SK-N-SH (cell line): ENCODE measurements around the gene TMEM140.

Experiments used
- GABPA ChIP-seq: IDR thresholded peaks from 2 replicates; pipeline ENCODE4 v1.4.0; 2012; ENCODE audit warnings: low read depth, mild to moderate bottlenecking
- NFIC ChIP-seq: IDR thresholded peaks from 2 replicates; pipeline ENCODE4 v1.4.0; 2012; ENCODE audit warnings: borderline replicate concordance
- POLR2AphosphoS5 ChIP-seq: IDR thresholded peaks from 2 replicates; pipeline ENCODE4 v1.6.1; 2012; ENCODE audit warnings: low read depth, low read length
- RAD21 ChIP-seq: IDR thresholded peaks from 2 replicates; pipeline ENCODE4 v1.6.1; 2012; ENCODE audit warnings: mild to moderate bottlenecking, low read length
- YY1 ChIP-seq: IDR thresholded peaks from 2 replicates; pipeline ENCODE4 v1.4.0; 2012; ENCODE audit warnings: low read depth, mild to moderate bottlenecking
- TF ChIP-seq, protein P1 (sequence below): fragments of 200-600 bp; sonication (generic); IDR thresholded peaks from 2 replicates; pipeline ENCODE4 v1.6.1; 2017; ENCODE audit warnings: antibody characterized with exemption, mild to moderate bottlenecking, moderate library complexity

DNA sequence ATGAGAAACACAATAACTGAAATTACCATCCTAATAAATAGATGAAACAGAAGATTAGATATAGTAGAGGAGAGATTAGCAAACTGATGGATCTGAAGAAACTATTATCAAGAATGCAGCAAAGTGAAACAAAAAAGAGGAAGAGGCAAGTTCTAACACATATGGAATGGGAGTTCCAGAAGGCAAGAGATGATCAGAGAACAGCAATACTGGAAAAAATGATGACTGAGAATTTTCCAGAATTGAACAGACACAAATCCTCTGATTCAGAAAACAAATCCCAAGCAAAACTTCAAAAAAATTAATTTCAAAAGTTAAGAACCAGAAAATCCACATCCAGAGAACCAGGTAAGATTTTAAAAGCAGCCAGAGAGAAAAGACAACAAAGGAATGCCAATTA is 42.8 kb downstream of the TMEM140 start:
- TF ChIP-seq POLR2AphosphoS5: no peak
- TF ChIP-seq, protein P1, sequence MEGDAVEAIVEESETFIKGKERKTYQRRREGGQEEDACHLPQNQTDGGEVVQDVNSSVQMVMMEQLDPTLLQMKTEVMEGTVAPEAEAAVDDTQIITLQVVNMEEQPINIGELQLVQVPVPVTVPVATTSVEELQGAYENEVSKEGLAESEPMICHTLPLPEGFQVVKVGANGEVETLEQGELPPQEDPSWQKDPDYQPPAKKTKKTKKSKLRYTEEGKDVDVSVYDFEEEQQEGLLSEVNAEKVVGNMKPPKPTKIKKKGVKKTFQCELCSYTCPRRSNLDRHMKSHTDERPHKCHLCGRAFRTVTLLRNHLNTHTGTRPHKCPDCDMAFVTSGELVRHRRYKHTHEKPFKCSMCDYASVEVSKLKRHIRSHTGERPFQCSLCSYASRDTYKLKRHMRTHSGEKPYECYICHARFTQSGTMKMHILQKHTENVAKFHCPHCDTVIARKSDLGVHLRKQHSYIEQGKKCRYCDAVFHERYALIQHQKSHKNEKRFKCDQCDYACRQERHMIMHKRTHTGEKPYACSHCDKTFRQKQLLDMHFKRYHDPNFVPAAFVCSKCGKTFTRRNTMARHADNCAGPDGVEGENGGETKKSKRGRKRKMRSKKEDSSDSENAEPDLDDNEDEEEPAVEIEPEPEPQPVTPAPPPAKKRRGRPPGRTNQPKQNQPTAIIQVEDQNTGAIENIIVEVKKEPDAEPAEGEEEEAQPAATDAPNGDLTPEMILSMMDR: no peak
- TF ChIP-seq YY1: no peak
- TF ChIP-seq RAD21: no peak
- TF ChIP-seq NFIC: no peak
- no peak for TF ChIP-seq GABPA
